Measurements from ENCODE around the gene MYB.
"Not testable (repeated sequence)": the region's sequence is repeated elsewhere in the genome, so short reads cannot be mapped to it uniquely, and the experiment has no call there.

MYB gene

GRCh38 chr6:135180542-135181332 is at the start of gene MYB:
Gene MYB (plus strand): TSS chr6:135181308. CDS start chr6:135181514, 206 bp downstream.
- DNase-seq (ENCODE audit: low read depth in 2 of 2, low spot score in 1 of 2), result peak in 1 of 2 donors; percentile 44

- DNase-seq (ENCODE audit: low read depth in 2 of 2, low spot score in 1 of 2), result no peak
These were observed 48.3 kb upstream of the MYB start for GRCh38 chr6:135132776-135133175.

GRCh38 chr6:135135835-135136234 is 45.3 kb upstream of the MYB start:
- no peak for DNase-seq (ENCODE audit: low read depth in 2 of 2, low spot score in 1 of 2)

- DNase-seq (ENCODE audit: low read depth in 2 of 2, low spot score in 1 of 2), result no peak
These were observed 43.3 kb upstream of the MYB start for GRCh38 chr6:135137826-135138225.

- DNase-seq (ENCODE audit: low read depth in 2 of 2, low spot score in 1 of 2), result no peak
These were observed 39.9 kb upstream of the MYB start for GRCh38 chr6:135141182-135141581.

- DNase-seq (ENCODE audit: low read depth in 2 of 2, low spot score in 1 of 2), result no peak
These were observed 39.4 kb upstream of the MYB start for GRCh38 chr6:135141728-135142127.

GRCh38 chr6:135142232-135142631 is 38.9 kb upstream of the MYB start:
- DNase-seq (ENCODE audit: low read depth in 2 of 2, low spot score in 1 of 2), result not testable (repeated sequence)

- DNase-seq (ENCODE audit: low read depth in 2 of 2, low spot score in 1 of 2), result no peak
These were observed 36.4 kb upstream of the MYB start for GRCh38 chr6:135144673-135145062.

- no peak for DNase-seq (ENCODE audit: low read depth in 2 of 2, low spot score in 1 of 2)
These were observed 35.9 kb upstream of the MYB start for GRCh38 chr6:135145063-135145800.

- DNase-seq (ENCODE audit: low read depth in 2 of 2, low spot score in 1 of 2), result no peak
These were observed 34.8 kb upstream of the MYB start for GRCh38 chr6:135146162-135146934.

- DNase-seq (ENCODE audit: low read depth in 2 of 2, low spot score in 1 of 2), result no peak
These were observed 33.2 kb upstream of the MYB start for GRCh38 chr6:135147637-135148592.

GRCh38 chr6:135148889-135149288 is 32.2 kb upstream of the MYB start:
- no peak for DNase-seq (ENCODE audit: low read depth in 2 of 2, low spot score in 1 of 2)

- no peak for DNase-seq (ENCODE audit: low read depth in 2 of 2, low spot score in 1 of 2)
These were observed 31.7 kb upstream of the MYB start for GRCh38 chr6:135149376-135149775.

- DNase-seq (ENCODE audit: low read depth in 2 of 2, low spot score in 1 of 2), result not testable (repeated sequence)
These were observed 30.6 kb upstream of the MYB start for GRCh38 chr6:135150481-135150880.

GRCh38 chr6:135154125-135154524 is 27.0 kb upstream of the MYB start:
- DNase-seq (ENCODE audit: low read depth in 2 of 2, low spot score in 1 of 2), result not testable (repeated sequence)

- DNase-seq (ENCODE audit: low read depth in 2 of 2, low spot score in 1 of 2), result no peak
These were observed 22.7 kb upstream of the MYB start for GRCh38 chr6:135158397-135158796.

- DNase-seq (ENCODE audit: low read depth in 2 of 2, low spot score in 1 of 2), result no peak
These were observed 21.6 kb upstream of the MYB start for GRCh38 chr6:135159531-135159930.

GRCh38 chr6:135161411-135162395 is 19.4 kb upstream of the MYB start:
- DNase-seq (ENCODE audit: low read depth in 2 of 2, low spot score in 1 of 2), result no peak

- no peak for DNase-seq (ENCODE audit: low read depth in 2 of 2, low spot score in 1 of 2)
These were observed 18.2 kb upstream of the MYB start for GRCh38 chr6:135162678-135163439.

Data from stimulated activated CD8-positive, alpha-beta memory T cell treated with anti-CD3 and anti-CD28 coated beads, Interleukin-4, amount 100 ng/mL, for 1 hour (primary cell).